Suprapubic skin (tissue), 4 donors: ENCODE data around the gene CLMP. TPM values are rescaled to one million over a fixed set of nuclear protein-coding genes. Genes with fewer than 3 reads are reported as not detected.

Experiments
- DNase-seq, 2 donors: peaks; one replicate each; pipeline ENCODE4 v3.0.0-alpha.2; 2019; ENCODE audit warnings: low spot score in 2 of 2
- H3K27ac ChIP-seq: fragments of 200-600 bp; sonication (generic); one replicate; pipeline ENCODE4 v1.5.1; 2019
- H3K27me3 ChIP-seq: fragments of 200-600 bp; sonication (generic); one replicate; pipeline ENCODE4 v1.5.1; 2019
- H3K36me3 ChIP-seq: fragments of 200-600 bp; sonication (generic); one replicate; pipeline ENCODE4 v1.5.1; 2019
- H3K4me1 ChIP-seq: fragments of 200-600 bp; sonication (generic); one replicate; pipeline ENCODE4 v1.5.1; 2019
- H3K4me3 ChIP-seq: fragments of 200-600 bp; sonication (generic); one replicate; pipeline ENCODE4 v1.5.1; 2019; ENCODE audit warnings: mild to moderate bottlenecking
- H3K9me3 ChIP-seq: fragments of 200-600 bp; sonication (generic); one replicate; pipeline ENCODE4 v1.5.1; 2019
- EP300 ChIP-seq: sonication (generic); formaldehyde crosslinking; IDR thresholded peaks from one replicate; pipeline ENCODE4 v1.6.1; 2017; ENCODE audit warnings: antibody characterized with exemption
- POLR2A ChIP-seq, 2 donors: fragments of 450-650 bp; IDR thresholded peaks; one replicate each; pipeline ENCODE4 v1.6.1; 2017; ENCODE audit warnings: antibody characterized with exemption in 2 of 2, mild to moderate bottlenecking in 2 of 2, moderate library complexity in 2 of 2
- POLR2AphosphoS5 ChIP-seq, 3 donors: sonication (generic); formaldehyde crosslinking; IDR thresholded peaks; one replicate each; pipeline ENCODE4 v1.6.1; 2017; ENCODE audit warnings: antibody characterized with exemption in 3 of 3
- WGBS: methylation state at CpG from one replicate; pipeline ENCODE4 v1.1.5; 2018; 5-methylcytosine and 5-hydroxymethylcytosine counted together
- total RNA-seq, 4 donors: library from RNA; depleted of rRNA; stranded (reverse); fragments of >200 nt; gene quantifications; one replicate each; pipeline ENCODE4 v1.1.0, GENCODE V29; 2016
- TF ChIP-seq, protein P1 (sequence below), 2 donors: fragments of 200-600 bp in 1 of 2; fragments of 450-650 bp in 1 of 2; sonication (generic) in 1 of 2; IDR thresholded peaks; one replicate each; pipeline ENCODE4 v1.5.1; 2016 to 2019; ENCODE audit warnings: antibody characterized with exemption in 2 of 2, mild to moderate bottlenecking in 1 of 2, moderate library complexity in 1 of 2

CLMP gene
- total RNA-seq, 4 donors from 2014 or later, result 17.5 to 26.9 (median 19.9) TPM

DNA sequence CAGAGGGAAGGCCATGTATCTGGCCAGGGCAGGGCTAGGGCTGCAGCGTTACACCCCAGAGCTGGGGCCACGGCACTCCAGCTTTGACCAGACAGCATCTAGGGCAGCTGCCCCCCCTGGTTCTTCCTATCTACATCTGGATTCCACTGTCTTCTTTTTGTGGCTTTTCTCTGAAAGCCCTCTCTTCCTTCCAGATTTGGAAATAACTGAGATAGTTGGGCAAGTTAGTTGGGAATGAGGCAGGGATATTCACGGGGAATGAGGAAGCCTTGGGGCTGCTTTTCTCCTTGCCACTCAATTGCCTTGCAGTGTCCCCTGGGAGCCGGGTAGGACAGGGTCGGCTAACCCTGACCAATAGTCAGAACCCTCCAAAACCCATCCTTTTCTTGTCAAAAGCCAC, 26.8 kb downstream of the CLMP start:
- 73% methylated on average over 5 of the region's 5 CpGs for WGBS

DNA sequence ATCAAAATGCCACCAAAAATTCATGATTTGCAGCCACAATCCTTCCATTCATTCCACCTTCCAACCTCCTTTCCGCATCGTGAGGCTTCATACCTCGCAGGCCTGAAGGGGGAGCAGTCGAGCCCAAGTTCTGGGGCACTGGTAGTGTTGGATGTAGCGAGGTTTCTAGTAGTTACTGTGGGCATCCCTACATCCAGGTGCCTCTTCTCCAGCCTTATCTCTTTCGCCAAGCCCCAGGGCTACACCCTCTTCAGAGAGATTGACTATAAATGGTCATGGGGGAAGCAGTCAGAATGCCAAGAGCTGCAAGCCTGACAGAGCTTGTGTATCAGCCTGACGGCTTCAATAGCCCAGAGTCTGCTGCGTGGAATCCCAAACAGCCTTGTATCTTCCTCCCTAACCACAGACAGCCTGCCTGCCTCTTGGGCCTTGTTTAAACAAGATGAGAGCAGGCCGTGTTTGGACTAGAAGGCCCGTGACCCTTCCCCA, 28.9 kb downstream of the CLMP start:
- Histone ChIP-seq H3K9me3 (no peaks in the 10 kb centered on the region), H3K36me3 (no peaks in the 10 kb centered on the region), H3K27ac (no peak overlapping the region), H3K4me3 (no peak overlapping the region), H3K4me1 (no peaks in the 10 kb centered on the region), H3K27me3 (peaks cover 2% of the 10 kb centered on the region)
- no peak for DNase-seq
- no peak for TF ChIP-seq EP300
- no peak for TF ChIP-seq POLR2A (IDR thresholded peaks at IDR 0.05)
- TF ChIP-seq, protein P1, sequence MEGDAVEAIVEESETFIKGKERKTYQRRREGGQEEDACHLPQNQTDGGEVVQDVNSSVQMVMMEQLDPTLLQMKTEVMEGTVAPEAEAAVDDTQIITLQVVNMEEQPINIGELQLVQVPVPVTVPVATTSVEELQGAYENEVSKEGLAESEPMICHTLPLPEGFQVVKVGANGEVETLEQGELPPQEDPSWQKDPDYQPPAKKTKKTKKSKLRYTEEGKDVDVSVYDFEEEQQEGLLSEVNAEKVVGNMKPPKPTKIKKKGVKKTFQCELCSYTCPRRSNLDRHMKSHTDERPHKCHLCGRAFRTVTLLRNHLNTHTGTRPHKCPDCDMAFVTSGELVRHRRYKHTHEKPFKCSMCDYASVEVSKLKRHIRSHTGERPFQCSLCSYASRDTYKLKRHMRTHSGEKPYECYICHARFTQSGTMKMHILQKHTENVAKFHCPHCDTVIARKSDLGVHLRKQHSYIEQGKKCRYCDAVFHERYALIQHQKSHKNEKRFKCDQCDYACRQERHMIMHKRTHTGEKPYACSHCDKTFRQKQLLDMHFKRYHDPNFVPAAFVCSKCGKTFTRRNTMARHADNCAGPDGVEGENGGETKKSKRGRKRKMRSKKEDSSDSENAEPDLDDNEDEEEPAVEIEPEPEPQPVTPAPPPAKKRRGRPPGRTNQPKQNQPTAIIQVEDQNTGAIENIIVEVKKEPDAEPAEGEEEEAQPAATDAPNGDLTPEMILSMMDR (IDR thresholded peaks at IDR 0.05), result peak in 1 of 2 donors; percentile 39
- 46% methylated on average over 9 of the region's 10 CpGs for WGBS

More for the DNA sequence above, 26.8 kb downstream of the CLMP start:
- H3K4me1 ChIP-seq, result peaks cover 3% of the 10 kb centered on the region
- no peak overlapping the region for H3K27ac ChIP-seq
- peaks cover 2% of the 10 kb centered on the region for H3K27me3 ChIP-seq
- no peak overlapping the region for H3K4me3 ChIP-seq
- no peaks in the 10 kb centered on the region for H3K36me3 ChIP-seq
- no peak for DNase-seq
- no peaks in the 10 kb centered on the region for H3K9me3 ChIP-seq
- TF ChIP-seq EP300, result no peak
- no peak for TF ChIP-seq POLR2AphosphoS5 (IDR thresholded peaks at IDR 0.05)
- TF ChIP-seq, protein P1 (IDR thresholded peaks at IDR 0.05), result no peak
- TF ChIP-seq POLR2A (IDR thresholded peaks at IDR 0.05), result no peak

GRCh38 chr11:123164732-123165450, 30.2 kb downstream of the CLMP start:
- H3K27ac ChIP-seq, result no peak overlapping the region

GRCh38 chr11:123163621-123164020, 31.4 kb downstream of the CLMP start:
- Histone ChIP-seq H3K4me3 (no peak overlapping the region), H3K27me3 (peaks cover 2% of the 10 kb centered on the region), H3K9me3 (no peaks in the 10 kb centered on the region), H3K36me3 (no peaks in the 10 kb centered on the region), H3K4me1 (no peaks in the 10 kb centered on the region), H3K27ac (no peak overlapping the region)
- WGBS, result 96% methylated on average over 4 of the region's 4 CpGs
- no peak for TF ChIP-seq EP300
- no peak for TF ChIP-seq POLR2AphosphoS5 (IDR thresholded peaks at IDR 0.05)
- TF ChIP-seq POLR2A (IDR thresholded peaks at IDR 0.05), result no peak
- TF ChIP-seq, protein P1 (IDR thresholded peaks at IDR 0.05), result no peak
- no peak for DNase-seq

More at GRCh38 chr11:123164732-123165450, 30.2 kb downstream of the CLMP start:
- no peaks in the 10 kb centered on the region for H3K9me3 ChIP-seq
- H3K4me1 ChIP-seq, result no peaks in the 10 kb centered on the region
- no peak overlapping the region for H3K4me3 ChIP-seq
- peaks cover 2% of the 10 kb centered on the region for H3K27me3 ChIP-seq
- H3K36me3 ChIP-seq, result no peaks in the 10 kb centered on the region
- DNase-seq, result no peak
- 94% methylated on average over 7 of the region's 7 CpGs for WGBS
- no peak for TF ChIP-seq POLR2A (IDR thresholded peaks at IDR 0.05)

DNA sequence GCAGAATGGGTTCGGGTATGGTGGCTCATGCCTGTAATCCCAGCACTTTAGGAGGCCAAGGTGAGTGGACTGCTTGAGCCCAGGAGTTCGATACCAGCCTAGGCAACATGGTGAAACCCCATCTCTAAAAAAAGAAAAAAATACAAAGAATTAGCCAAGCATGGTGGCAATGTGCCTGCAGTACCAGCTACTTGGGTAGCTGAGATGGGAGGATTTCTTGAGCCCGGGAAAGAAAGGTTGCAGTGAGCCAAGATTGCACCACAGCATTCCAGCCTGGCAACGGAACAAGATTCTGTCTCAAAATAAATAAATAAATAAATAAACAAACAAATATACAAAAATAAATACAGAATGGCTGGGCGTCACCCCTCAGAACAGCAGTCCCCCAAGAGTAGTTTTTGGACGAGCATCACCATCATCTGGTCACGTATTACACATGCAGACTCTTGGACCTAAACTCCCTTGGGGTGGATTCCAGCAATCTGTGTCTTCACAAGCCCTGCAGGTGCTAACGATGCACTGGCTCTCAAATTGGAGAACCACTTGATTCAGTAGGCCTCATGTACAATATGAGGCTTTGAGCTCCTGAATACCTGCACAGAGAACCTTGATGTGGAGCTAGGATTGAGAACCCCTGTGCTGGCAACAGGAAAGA, 33.5 kb downstream of the CLMP start:
- no peaks in the 10 kb centered on the region for H3K9me3 ChIP-seq
- peaks cover 2% of the 10 kb centered on the region for H3K27me3 ChIP-seq
- no peaks in the 10 kb centered on the region for H3K36me3 ChIP-seq
- no peak for DNase-seq
- 61% methylated on average over 8 of the region's 8 CpGs for WGBS
- no peaks in the 10 kb centered on the region for H3K4me1 ChIP-seq
- no peak for TF ChIP-seq EP300
- no peak for TF ChIP-seq POLR2A (IDR thresholded peaks at IDR 0.05)
- no peak for TF ChIP-seq POLR2AphosphoS5 (IDR thresholded peaks at IDR 0.05)
- TF ChIP-seq, protein P1 (IDR thresholded peaks at IDR 0.05), result no peak
- no peak overlapping the region for H3K4me3 ChIP-seq
- no peak overlapping the region for H3K27ac ChIP-seq
